Astrocyte (in vitro differentiated cells and primary cell): ENCODE data around the gene ROR2.

Experiments
- EZH2 ChIP-seq: IDR thresholded peaks from 2 replicates; pipeline ENCODE4 v1.6.1; 2012; ENCODE audit warnings: mild to moderate bottlenecking, low read length, inconsistent platforms; ENCODE audit not compliant: insufficient read depth
- TF ChIP-seq, protein P1 (sequence below): IDR thresholded peaks from 2 replicates; pipeline ENCODE4 v1.5.1; 2011; ENCODE audit warnings: low read depth, mild to moderate bottlenecking, inconsistent platforms, low read length, moderate library complexity; ENCODE audit not compliant: insufficient read depth

DNA sequence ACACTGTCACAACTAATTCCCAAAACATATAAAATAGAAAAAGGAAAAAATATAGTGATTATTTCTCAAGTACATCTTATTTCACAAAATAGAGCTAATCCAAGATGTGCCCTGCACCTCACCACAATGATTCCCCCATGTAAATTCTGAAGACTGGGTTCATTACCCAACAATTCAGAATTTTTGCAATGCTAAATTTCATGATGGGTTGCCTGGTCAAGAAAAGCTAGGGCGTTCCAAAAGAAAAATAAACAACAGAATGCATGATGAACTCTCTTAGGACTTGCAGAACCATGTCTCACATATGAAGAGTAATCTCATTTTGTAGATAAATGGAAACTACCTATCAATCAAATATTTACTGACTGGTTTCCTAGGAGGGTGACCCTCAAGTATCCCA lies 266.8 kb downstream of the ROR2 start:
- TF ChIP-seq, protein P1, sequence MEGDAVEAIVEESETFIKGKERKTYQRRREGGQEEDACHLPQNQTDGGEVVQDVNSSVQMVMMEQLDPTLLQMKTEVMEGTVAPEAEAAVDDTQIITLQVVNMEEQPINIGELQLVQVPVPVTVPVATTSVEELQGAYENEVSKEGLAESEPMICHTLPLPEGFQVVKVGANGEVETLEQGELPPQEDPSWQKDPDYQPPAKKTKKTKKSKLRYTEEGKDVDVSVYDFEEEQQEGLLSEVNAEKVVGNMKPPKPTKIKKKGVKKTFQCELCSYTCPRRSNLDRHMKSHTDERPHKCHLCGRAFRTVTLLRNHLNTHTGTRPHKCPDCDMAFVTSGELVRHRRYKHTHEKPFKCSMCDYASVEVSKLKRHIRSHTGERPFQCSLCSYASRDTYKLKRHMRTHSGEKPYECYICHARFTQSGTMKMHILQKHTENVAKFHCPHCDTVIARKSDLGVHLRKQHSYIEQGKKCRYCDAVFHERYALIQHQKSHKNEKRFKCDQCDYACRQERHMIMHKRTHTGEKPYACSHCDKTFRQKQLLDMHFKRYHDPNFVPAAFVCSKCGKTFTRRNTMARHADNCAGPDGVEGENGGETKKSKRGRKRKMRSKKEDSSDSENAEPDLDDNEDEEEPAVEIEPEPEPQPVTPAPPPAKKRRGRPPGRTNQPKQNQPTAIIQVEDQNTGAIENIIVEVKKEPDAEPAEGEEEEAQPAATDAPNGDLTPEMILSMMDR = no peak
- TF ChIP-seq EZH2 = no peak
